Frontal cortex (tissue), 4 donors: Measurements from ENCODE around the gene PI4KB. TPM values are rescaled to one million over a fixed set of nuclear protein-coding genes. Genes with fewer than 3 reads are reported as not detected.

ENCODE experiments used
- DNase-seq, 2 donors: peaks; one replicate each; pipeline ENCODE4 v3.0.0; 2012; ENCODE audit warnings: low spot score in 2 of 2
- FAIRE-seq: peaks from 2 replicates; lab custom pipeline; 2012; peaks lifted over from hg19 to GRCh38; lab: Jason Lieb, UNC
- total RNA-seq: library from RNA; depleted of rRNA; stranded (reverse); fragments of >200 nt; gene quantifications from one replicate; pipeline ENCODE4 v1.2.3, GENCODE V29; 2014
- donor health status: control.
- donor health status: control.
- donor health status: control.

Gene PI4KB
- total RNA-seq, 1 donor from 2014 or later = 28.5 TPM

- DNase-seq = no peak
- no peak for FAIRE-seq
These were observed 13.7 kb downstream of the PI4KB start for GRCh38 chr1:151313501-151313900.

- no peak for FAIRE-seq
- no peak for DNase-seq
These were observed 14.4 kb downstream of the PI4KB start for GRCh38 chr1:151312826-151313225.

- DNase-seq (no peak), FAIRE-seq (no peak)
These were observed 14.8 kb downstream of the PI4KB start for GRCh38 chr1:151312411-151312810.

DNA sequence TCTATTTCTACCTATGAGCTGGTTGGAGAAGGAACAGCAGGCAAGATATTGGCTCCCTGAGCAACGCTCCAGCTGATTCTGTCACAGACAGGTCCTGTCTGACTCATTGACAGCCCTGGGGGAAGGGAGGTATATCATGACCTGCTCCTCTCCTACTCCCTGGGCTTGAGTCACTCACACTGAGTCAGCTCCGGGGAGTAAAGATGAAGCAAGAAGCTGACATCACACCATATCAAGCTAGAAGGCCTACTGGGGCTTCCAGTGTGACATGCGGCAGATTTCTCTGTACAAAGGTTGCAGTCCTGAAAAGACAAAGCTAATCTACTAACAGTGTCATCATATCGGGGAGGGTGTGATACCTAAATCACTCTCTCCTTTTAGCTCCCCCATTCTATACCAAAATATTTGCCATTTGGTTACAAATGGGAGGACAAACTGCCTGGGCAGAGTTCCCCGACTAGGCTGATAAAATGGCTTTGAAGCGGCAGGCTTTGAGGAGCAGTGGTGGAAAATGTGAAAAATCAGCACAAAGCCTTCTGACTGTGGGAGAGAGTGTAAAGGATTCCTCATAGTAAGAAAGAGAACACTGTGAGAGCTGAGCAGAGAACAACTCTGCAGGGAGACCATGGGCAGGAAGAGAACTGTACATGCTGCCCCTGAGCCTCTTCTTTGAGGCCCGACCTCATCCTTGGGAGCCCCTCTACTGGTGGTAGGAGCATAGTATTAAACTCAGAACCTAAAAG, 15.5 kb downstream of the PI4KB start:
- FAIRE-seq (no peak), DNase-seq (peak in 1 of 2 donors; percentile 64)

DNA sequence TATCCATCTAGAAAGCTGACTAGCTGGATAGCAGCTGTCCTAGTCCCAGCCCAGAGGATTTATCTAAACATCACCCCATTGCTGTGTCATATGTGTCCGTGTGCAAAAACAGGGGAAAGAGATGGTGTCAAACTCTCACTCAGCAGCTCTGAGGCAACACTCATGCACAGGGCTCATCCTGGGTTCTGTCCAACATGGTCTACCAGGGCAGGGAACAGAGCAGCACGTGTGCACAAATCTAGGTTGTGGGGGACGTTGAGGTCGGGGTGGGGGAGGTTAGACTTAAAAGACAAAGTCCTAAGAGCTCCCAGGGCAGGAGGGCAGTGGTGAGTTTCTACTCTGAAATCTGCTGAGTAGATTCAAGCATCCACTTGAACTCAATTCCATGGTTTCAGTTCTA, 16.2 kb downstream of the PI4KB start:
- no peak for FAIRE-seq

DNA sequence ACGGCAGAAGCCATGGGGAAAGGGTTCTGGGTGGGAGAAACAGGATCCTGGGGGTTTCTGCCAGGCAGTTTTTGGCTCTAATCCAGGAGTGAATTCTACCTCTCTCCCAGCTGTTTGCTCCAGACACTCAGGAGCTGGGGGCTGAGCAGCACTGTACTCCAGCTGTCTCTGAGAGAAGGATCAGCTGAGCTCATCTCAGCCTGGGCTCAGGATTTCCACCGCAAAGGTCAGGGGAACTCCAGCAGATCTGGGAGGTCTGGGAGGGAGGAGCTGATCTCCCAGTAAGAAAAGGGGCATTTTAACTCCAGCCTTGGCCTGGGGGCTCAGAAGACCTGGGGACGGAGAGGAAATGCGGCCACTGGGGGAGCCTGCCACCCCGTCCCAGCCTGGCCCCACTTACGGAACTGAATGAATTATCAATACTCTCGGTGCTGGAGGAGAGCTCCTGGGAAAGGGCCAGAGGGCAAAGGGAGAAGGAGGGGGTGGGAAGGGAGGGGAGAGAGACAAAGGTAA, 17.3 kb downstream of the PI4KB start:
- FAIRE-seq (no peak), DNase-seq (no peak)

More for the DNA sequence above, 16.2 kb downstream of the PI4KB start:
- DNase-seq = no peak

DNA sequence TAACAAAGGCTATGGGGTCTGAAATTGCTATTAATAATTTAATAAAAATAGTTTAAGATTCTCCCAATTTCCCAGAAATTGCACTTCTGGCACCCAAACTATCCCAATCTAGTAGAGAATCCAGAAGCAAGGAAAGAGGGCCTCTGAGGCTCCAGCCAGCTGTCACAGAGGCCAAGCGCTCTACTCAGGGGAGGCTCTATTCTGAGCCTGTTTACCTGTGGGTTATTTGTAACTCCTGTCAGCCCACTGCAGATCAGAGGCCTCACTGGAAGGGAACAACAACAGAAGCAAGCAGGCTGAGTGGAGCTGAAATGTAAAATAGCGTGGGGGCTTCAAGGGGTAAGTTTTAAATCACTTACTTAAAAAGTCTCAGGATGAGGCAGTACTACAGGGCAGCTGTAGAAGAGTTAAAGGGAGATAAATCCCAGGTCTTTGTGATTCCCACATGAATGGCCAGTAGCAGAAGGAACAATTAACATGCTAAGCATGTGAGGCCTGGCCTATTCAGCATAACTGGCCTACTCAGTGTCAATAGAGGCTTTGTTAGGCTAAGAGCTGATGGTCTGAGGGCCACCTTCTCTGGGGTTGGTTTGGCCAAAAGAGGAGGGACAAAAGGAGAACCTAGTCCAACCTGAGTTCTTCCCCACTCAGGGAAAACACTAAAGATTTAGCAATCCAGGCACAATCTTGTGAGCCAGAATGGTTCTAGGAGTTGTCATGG, 32.3 kb downstream of the PI4KB start:
- no peak for FAIRE-seq
- peak; percentile 58 to 65 for DNase-seq

DNA sequence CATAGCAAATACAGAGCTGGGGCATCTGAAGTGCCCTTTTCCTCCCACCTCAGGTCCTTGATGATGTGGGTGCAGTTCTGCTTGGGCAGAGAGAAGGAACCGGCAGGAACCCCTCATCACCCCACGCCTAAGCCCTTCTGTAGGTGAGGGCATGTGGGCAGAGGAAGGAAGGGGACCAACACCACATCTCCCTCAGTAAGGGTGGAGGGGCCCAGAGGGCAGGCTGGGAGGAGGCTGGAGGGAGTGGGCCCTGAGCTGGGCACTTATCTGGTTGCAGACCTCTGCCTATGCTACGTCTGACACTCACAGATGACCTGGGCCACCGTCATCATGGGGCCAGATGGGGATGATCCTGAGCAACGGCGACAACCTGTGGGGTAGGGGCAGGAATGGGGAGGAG, 34.1 kb downstream of the PI4KB start:
- FAIRE-seq = no peak
- DNase-seq = no peak

- DNase-seq (peak in 1 of 2 donors; percentile 14), FAIRE-seq (no peak)
These were observed 34.8 kb downstream of the PI4KB start for GRCh38 chr1:151292207-151293030.

DNA sequence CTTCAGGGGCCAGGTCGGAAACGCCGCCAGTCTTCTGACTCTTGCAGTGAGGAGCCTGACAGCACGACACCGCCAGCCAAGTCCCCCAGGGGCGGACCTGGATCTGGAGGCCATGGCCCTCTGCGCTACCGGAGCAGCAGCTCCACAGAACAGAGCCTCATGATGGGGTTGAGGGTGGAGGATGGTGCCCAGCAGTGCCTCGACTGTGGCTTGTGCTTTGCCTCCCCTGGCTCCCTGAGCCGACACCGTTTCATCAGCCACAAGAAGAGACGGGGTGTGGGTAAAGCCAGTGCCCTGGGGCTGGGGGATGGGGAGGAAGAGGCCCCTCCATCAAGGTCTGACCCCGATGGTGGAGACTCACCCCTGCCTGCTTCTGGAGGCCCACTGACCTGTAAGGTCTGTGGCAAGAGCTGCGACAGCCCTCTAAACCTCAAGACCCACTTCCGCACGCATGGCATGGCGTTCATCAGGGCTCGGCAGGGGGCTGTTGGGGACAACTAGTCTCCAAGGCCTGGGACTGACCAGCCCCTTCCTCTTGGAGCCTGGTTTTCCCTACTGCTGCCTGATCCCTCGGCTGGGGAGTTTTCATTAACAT, 36.4 kb downstream of the PI4KB start:
- no peak for FAIRE-seq
- DNase-seq = no peak

- DNase-seq (peak in 1 of 2 donors; percentile 5), FAIRE-seq (no peak)
These were observed 37.1 kb downstream of the PI4KB start for GRCh38 chr1:151289991-151290708.

- DNase-seq = peak in 1 of 2 donors; percentile 9
- FAIRE-seq = no peak
These were observed 37.9 kb downstream of the PI4KB start for GRCh38 chr1:151289080-151289935.

GRCh38 chr1:151288502-151288901, 38.7 kb downstream of the PI4KB start:
- DNase-seq = peak in 1 of 2 donors; percentile 9
- no peak for FAIRE-seq

GRCh38 chr1:151287767-151288500, 39.3 kb downstream of the PI4KB start:
- no peak for DNase-seq
- no peak for FAIRE-seq

DNA sequence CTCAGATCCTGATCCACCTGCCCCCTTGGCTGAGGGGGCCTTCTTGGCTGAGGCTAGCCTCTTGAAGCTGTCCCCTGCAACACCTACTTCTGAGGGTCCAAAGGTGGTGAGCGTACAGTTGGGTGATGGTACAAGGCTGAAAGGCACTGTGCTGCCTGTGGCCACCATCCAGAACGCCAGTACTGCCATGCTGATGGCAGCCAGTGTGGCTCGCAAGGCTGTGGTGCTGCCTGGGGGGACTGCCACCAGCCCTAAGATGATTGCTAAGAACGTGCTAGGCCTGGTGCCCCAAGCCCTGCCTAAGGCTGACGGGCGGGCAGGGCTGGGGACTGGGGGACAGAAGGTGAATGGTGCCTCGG, 39.9 kb downstream of the PI4KB start:
- FAIRE-seq = no peak
- no peak for DNase-seq

DNA sequence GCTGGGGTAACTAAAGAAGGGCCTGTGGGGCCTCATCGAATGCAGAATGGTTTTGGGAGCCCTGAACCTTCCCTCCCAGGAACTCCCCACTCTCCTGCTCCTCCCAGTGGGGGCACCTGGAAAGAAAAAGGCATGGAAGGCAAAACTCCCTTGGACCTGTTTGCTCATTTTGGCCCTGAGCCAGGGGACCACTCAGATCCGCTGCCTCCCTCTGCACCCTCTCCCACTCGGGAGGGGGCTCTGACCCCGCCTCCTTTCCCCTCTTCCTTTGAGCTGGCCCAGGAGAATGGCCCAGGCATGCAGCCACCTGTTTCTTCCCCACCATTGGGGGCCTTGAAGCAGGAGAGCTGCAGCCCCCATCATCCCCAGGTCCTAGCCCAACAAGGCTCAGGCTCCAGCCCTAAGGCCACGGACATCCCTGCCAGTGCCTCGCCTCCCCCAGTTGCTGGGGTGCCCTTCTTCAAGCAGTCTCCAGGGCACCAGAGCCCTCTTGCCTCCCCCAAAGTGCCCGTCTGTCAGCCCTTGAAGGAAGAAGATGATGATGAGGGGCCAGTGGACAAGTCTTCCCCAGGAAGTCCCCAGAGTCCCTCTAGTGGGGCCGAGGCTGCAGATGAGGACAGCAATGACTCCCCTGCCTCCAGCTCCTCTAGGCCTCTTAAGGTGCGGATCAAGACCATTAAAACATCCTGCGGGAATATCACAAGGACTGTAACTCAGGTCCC, 40.4 kb downstream of the PI4KB start:
- no peak for FAIRE-seq

GRCh38 chr1:151284013-151284577, 43.1 kb downstream of the PI4KB start:
- FAIRE-seq (no peak), DNase-seq (no peak)

More for the DNA sequence above, 40.4 kb downstream of the PI4KB start:
- peak in 1 of 2 donors; percentile 9 for DNase-seq
